ENCODE data around the gene ENTPD1.
"Not testable (repeated sequence)": the region's sequence is repeated elsewhere in the genome, so short reads cannot be mapped to it uniquely, and the experiment has no call there.

The ENTPD1 gene, protein sequence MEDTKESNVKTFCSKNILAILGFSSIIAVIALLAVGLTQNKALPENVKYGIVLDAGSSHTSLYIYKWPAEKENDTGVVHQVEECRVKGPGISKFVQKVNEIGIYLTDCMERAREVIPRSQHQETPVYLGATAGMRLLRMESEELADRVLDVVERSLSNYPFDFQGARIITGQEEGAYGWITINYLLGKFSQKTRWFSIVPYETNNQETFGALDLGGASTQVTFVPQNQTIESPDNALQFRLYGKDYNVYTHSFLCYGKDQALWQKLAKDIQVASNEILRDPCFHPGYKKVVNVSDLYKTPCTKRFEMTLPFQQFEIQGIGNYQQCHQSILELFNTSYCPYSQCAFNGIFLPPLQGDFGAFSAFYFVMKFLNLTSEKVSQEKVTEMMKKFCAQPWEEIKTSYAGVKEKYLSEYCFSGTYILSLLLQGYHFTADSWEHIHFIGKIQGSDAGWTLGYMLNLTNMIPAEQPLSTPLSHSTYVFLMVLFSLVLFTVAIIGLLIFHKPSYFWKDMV

DNA sequence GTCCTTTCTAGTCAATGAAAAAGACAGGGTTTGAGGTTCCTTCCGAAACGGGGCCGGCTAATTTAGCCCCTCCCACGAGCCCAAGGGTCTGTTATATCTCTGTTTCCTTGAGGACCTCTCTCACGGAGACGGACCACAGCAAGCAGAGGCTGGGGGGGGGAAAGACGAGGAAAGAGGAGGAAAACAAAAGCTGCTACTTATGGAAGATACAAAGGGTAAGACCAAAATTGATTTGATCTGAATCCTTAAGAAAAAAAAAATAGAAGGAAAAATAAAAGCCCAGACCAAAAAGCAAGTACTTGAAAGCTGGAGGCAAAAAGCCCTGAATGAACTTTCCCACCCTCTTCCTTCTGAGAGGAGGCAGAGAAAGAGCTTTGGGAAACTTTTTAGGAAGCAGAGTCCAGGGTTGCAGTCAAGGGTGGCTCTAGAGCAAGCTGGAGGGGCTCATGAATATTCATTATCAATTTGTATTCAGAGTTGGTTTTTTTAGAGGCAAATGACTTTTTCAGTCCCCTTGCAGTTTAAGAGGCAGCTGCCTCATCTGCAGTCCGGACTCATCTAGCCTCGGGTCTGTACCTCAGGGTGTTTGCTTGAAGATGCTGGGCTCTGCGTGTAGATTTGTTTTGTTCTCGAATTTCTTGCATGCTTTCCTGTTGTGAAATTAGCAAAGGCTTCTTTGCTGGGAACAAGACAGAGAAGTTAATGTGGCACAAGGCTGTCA is at the start of gene ENTPD1:
ENTPD1 (plus strand) TSS at position 123 of the 721 bp plus-strand sequence; CDS start at position 200, 77 bp downstream.
- in situ Hi-C loops (cut with MboI; ENCODE audit: low pct_unique_long_range_greater_than_20kb, low sequenced_read_pairs, unreplicated experiment) = loop anchor here (10.0 kb wide), 1 partner anchor 89 kb away; no protein-coding TSS in a partner anchor
- TF ChIP-seq, protein P1, sequence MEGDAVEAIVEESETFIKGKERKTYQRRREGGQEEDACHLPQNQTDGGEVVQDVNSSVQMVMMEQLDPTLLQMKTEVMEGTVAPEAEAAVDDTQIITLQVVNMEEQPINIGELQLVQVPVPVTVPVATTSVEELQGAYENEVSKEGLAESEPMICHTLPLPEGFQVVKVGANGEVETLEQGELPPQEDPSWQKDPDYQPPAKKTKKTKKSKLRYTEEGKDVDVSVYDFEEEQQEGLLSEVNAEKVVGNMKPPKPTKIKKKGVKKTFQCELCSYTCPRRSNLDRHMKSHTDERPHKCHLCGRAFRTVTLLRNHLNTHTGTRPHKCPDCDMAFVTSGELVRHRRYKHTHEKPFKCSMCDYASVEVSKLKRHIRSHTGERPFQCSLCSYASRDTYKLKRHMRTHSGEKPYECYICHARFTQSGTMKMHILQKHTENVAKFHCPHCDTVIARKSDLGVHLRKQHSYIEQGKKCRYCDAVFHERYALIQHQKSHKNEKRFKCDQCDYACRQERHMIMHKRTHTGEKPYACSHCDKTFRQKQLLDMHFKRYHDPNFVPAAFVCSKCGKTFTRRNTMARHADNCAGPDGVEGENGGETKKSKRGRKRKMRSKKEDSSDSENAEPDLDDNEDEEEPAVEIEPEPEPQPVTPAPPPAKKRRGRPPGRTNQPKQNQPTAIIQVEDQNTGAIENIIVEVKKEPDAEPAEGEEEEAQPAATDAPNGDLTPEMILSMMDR (IDR thresholded peaks at IDR 0.05; ENCODE audit: extremely low read depth, insufficient read depth, missing control alignments) = no peak
- no peak for DNase-seq (ENCODE audit: low spot score)

DNA sequence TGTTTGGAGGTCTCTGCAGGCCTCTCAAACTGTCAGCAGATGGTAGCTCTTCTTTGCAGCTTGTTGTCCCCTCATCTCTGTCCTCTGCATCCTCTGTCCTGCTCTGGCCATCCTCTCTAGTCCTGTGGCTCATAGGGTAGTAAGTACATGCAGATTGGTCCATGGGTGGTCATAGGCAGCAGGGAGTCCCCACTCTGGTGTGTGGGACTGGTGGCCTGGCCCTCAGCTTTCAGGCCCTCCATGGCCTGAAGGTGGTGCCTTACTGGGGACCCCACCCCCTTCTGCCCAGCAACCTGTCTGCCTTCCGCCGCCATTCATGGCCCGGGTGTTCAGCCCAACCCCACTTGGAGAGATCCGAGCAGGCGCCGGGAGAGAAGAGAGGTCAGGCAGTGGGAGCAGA is 49.4 kb upstream of the ENTPD1 start:
- in situ Hi-C loops (cut with MboI; ENCODE audit: low pct_unique_long_range_greater_than_20kb, low sequenced_read_pairs, unreplicated experiment) = no loop called here
- TF ChIP-seq, protein P1 (IDR thresholded peaks at IDR 0.05; ENCODE audit: extremely low read depth, insufficient read depth, missing control alignments) = no peak
- DNase-seq (ENCODE audit: low spot score) = no peak

DNA sequence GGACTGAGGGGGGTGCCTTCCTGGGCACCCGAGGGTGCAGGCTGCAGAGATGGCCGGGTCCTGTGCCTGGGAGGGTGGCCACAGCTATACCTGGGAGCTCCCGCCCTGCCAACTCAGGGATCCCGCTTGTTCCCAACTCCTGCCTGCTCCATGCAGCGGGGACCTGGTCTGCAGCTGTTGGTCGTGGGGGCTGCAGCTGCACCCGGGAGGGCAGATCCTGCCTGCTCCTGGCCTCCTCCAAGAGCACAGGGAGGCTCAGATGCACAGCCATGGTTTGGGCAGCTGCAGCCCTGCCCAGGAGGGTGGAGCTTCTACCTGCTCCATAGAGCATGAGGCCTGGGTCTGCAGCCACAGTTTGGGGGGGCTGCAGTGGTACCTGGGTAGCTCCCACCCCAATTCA is 49.0 kb upstream of the ENTPD1 start:
- DNase-seq (ENCODE audit: low spot score) = no peak
- in situ Hi-C loops (cut with MboI; ENCODE audit: low pct_unique_long_range_greater_than_20kb, low sequenced_read_pairs, unreplicated experiment) = no loop called here
- TF ChIP-seq, protein P1 (IDR thresholded peaks at IDR 0.05; ENCODE audit: extremely low read depth, insufficient read depth, missing control alignments) = no peak

DNA sequence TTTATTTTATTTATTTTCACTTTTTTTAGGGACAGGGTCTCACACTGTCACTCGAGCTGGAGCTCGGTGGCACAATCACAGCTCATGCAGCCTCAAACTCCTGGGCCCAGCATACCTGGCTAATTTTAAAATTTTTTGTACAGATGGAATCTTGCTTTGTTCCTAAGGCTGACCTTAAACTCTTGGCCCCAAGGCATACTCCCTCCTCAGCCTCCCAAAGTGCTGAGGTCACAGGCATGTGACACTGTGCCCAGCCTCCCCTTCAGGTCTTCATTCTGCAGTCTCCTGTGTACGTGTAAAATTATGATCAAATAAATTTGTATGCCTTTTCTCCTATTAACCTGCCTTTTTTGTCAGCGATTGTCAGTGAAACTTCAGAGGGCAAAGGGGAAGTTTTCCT is 44.5 kb upstream of the ENTPD1 start:
- TF ChIP-seq, protein P1 (IDR thresholded peaks at IDR 0.05; ENCODE audit: extremely low read depth, insufficient read depth, missing control alignments) = no peak
- no peak for DNase-seq (ENCODE audit: low spot score)
- in situ Hi-C loops (cut with MboI; ENCODE audit: low pct_unique_long_range_greater_than_20kb, low sequenced_read_pairs, unreplicated experiment) = no loop called here

DNA sequence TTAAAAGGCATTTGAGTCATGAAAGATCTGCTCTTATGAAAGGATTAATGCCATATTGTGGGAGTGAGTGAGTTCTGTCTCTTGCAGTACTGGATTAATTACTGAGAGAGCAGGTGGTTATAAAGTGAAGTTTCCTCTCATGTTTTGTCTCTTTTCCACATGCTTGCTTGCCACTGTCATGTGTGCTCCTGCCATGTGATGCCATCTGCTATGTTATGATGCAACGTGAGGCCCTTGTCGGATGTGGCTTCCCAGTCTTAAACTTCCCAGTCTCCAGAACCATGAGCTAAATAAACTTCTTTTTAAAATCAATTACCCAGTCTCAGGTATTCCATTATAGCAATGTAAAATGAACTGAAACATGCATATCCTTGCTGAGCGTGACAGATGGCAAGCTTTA is 39.5 kb upstream of the ENTPD1 start:
- DNase-seq (ENCODE audit: low spot score) = no peak
- TF ChIP-seq, protein P1 (IDR thresholded peaks at IDR 0.05; ENCODE audit: extremely low read depth, insufficient read depth, missing control alignments) = no peak
- in situ Hi-C loops (cut with MboI; ENCODE audit: low pct_unique_long_range_greater_than_20kb, low sequenced_read_pairs, unreplicated experiment) = no loop called here

DNA sequence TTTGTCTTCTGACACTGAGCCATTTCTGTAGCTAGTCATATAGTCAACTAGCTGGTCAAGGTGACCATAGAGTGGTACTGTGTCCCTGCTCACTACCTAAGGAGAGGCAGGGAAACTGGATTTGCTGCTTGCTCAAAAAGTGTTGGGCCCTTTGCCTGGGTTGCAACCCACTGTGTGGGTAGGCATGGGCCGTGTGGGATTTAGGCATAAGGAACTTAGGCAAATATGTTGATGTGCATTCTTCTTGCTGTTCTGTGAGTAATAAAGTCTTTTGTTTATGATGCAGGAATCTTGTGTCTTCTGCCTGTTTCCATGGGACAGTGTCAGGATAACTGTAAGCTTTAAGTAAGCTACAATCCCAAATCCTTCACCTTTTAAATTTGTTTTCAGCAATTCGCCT is 39.1 kb upstream of the ENTPD1 start:
- in situ Hi-C loops (cut with MboI; ENCODE audit: low pct_unique_long_range_greater_than_20kb, low sequenced_read_pairs, unreplicated experiment) = no loop called here
- no peak for DNase-seq (ENCODE audit: low spot score)
- TF ChIP-seq, protein P1 (IDR thresholded peaks at IDR 0.05; ENCODE audit: extremely low read depth, insufficient read depth, missing control alignments) = no peak

DNA sequence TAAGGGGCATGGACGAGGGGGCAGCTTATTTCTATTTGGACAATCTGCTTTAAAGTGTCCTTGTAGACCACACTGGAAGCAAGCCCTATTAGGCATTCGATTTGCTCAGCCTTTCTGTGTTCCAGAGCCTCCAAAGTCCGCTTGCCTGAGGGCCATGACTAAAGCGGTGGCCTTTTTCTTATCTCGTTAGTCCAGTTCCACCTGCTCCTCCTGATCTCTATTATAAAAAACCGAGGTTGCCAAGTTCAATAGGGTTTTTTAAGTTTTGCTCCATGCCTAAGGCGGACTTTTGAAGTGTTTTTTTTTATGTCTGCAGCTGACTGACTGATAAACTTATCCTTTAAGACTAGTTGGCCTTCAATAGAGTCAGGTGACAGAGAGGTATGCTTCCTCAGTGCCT is 35.2 kb upstream of the ENTPD1 start:
- in situ Hi-C loops (cut with MboI; ENCODE audit: low pct_unique_long_range_greater_than_20kb, low sequenced_read_pairs, unreplicated experiment); DNase-seq (ENCODE audit: low spot score): not testable (repeated sequence)

DNA sequence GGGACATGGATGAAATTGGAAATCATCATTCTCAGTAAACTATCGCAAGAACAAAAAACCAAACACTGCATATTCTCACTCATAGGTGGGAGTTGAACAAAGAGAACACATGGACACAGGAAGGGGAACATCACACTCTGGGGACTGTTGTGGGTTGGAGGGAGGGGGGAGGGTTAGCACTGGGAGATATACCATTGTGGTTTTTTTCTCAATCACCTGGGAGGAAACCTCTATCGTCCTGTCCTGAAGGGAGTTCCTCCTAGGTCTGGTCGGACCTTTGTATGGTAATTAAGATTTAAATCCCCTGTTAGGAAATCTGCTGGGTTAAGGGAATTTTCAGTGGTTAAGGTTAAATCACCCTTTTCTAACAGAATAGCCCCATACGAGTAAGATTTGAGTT is 33.5 kb upstream of the ENTPD1 start:
- DNase-seq (ENCODE audit: low spot score); in situ Hi-C loops (cut with MboI; ENCODE audit: low pct_unique_long_range_greater_than_20kb, low sequenced_read_pairs, unreplicated experiment): not testable (repeated sequence)

Measured in GM13977 (cell line).